Sigmoid colon (tissue), 7 donors: ENCODE measurements around the gene COL1A2. TPM values are rescaled to one million over a fixed set of nuclear protein-coding genes. Genes with fewer than 3 reads are reported as not detected.

ENCODE experiments used
- DNase-seq: peaks from one replicate; pipeline ENCODE4 v3.0.0-alpha.2; 2019
- H3K27ac ChIP-seq, 4 donors: fragments of 200-600 bp; sonication (generic); one replicate each; pipeline ENCODE4 v1.5.1; 2016 to 2019; ENCODE audit warnings: mild to moderate bottlenecking in 1 of 4
- H3K27me3 ChIP-seq, 3 donors: fragments of 200-600 bp; sonication (generic); one replicate each; pipeline ENCODE4 v1.5.1; 2019; ENCODE audit warnings: mild to moderate bottlenecking in 1 of 3
- H3K36me3 ChIP-seq, 4 donors: fragments of 200-600 bp; sonication (generic); one replicate each; pipeline ENCODE4 v1.5.1; 2016 to 2019
- H3K4me1 ChIP-seq, 4 donors: fragments of 200-600 bp; sonication (generic); one replicate each; pipeline ENCODE4 v1.5.1; 2017 to 2019
- H3K4me3 ChIP-seq, 4 donors: fragments of 200-600 bp; sonication (generic); one replicate each; pipeline ENCODE4 v1.5.1; 2017 to 2019; ENCODE audit warnings: mild to moderate bottlenecking in 2 of 4, moderate library complexity in 1 of 4
- H3K9me3 ChIP-seq, 4 donors: fragments of 200-600 bp in 3 of 4; sonication (generic) in 3 of 4; one replicate each; pipeline versions ENCODE4 v1.5.1 to v1.6.1; 2013 to 2019
- CTCF ChIP-seq, 4 experiments: fragments of 450-650 bp in 3 of 4; fragments of 200-600 bp in 1 of 4; IDR thresholded peaks; one replicate each; pipeline ENCODE4 v1.5.1; 2016 to 2019; ENCODE audit warnings: antibody characterized with exemption in 4 of 4, mild to moderate bottlenecking in 3 of 4, moderate library complexity in 2 of 4
- EP300 ChIP-seq, 4 donors: sonication (generic); formaldehyde crosslinking; IDR thresholded peaks; one replicate each; pipeline ENCODE4 v1.6.1; 2017; ENCODE audit warnings: antibody characterized with exemption in 4 of 4
- POLR2A ChIP-seq, 2 donors: fragments of 450-650 bp; IDR thresholded peaks; one replicate each; pipeline ENCODE4 v1.6.1; 2016; ENCODE audit warnings: antibody characterized with exemption in 2 of 2, mild to moderate bottlenecking in 2 of 2, moderate library complexity in 2 of 2
- POLR2AphosphoS5 ChIP-seq, 4 donors: sonication (generic); formaldehyde crosslinking; IDR thresholded peaks; one replicate each; pipeline ENCODE4 v1.6.1; 2017; ENCODE audit warnings: antibody characterized with exemption in 4 of 4
- WGBS, 2 donors: extraction: QIAGEN DNeasy Blood & Tissue Kit; methylation state at CpG; one replicate each; pipeline ENCODE4 v1.1.7; 2013; 5-methylcytosine and 5-hydroxymethylcytosine counted together
- intact Hi-C: fragments of 100-400 bp; cut with DNase I; formaldehyde crosslinking; loops from one replicate; pipeline ENCODE4 v1.15.1; 2023
- polyA plus RNA-seq, 3 donors: library from polyadenylated mRNA; stranded (reverse); fragments of 200-250 nt; gene quantifications; one replicate each; pipeline ENCODE4 v1.2.3, GENCODE V29; 2013
- total RNA-seq, 4 donors: library from RNA; depleted of rRNA; stranded (reverse); fragments of >200 nt; gene quantifications; one replicate each; pipeline ENCODE4 v1.1.0, GENCODE V29; 2016
- donor health status: healthy with polysubstance abuse.
- donor health status: Bipolar disorder and iron deficiency.
- donor health status: healthy.

The COL1A2 gene
- total and polyA plus RNA-seq, 7 donors = 12.3 to 1,047 (median 104) TPM

- DNase-seq = no peak
- intact Hi-C loops = no loop called here
- no peaks in the 10 kb centered on the region for H3K36me3 ChIP-seq
- TF ChIP-seq POLR2AphosphoS5 (IDR thresholded peaks at IDR 0.05) (no peak), EP300 (IDR thresholded peaks at IDR 0.05) (no peak), CTCF (IDR thresholded peaks at IDR 0.05) (no peak), POLR2A (IDR thresholded peaks at IDR 0.05) (no peak)
- no peak overlapping the region for H3K27ac ChIP-seq
- no peaks in the 10 kb centered on the region for H3K27me3 ChIP-seq
- no peak overlapping the region for H3K4me3 ChIP-seq
- no peaks in the 10 kb centered on the region for H3K9me3 ChIP-seq
- H3K4me1 ChIP-seq = peaks cover 0 to 14% (median 4%) of the 10 kb centered on the region in 4 donors
- 75 to 84% methylated on average over 2 of the region's 2 CpGs for WGBS, 2 donors
These were observed 33.8 kb upstream of the COL1A2 start for GRCh38 chr7:94360926-94361325.

DNA sequence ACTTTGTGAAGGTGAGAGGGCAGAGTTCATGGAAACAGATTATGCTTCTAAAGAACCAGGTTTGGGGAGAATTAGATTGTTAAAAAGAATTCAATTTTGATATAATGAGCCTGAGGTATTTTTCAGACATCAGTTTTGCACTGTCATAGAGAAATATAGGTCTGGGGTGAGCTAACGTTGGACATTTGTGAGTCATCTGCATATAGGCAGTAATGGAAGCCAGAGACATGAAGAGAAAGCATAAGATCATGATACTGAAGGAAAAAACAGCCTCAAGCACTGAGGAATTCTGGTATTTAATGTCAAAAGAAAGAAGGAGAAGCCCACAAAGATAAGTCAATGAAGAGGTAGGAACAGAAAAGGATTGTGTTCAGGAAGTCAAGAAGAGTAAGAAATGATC lies 32.4 kb upstream of the COL1A2 start:
- H3K9me3 ChIP-seq = peaks cover 0 to 3% (median 0%) of the 10 kb centered on the region in 4 donors
- intact Hi-C loops = no loop called here
- WGBS, 2 donors = 71 to 86% methylated on average over 1 of the region's 1 CpG
- TF ChIP-seq EP300 (IDR thresholded peaks at IDR 0.05) (no peak), POLR2AphosphoS5 (IDR thresholded peaks at IDR 0.05) (no peak), POLR2A (IDR thresholded peaks at IDR 0.05) (no peak), CTCF (IDR thresholded peaks at IDR 0.05) (no peak)
- no peaks in the 10 kb centered on the region for H3K36me3 ChIP-seq
- no peaks in the 10 kb centered on the region for H3K27me3 ChIP-seq
- no peak for DNase-seq
- no peak overlapping the region for H3K4me3 ChIP-seq
- peaks cover 0 to 22% (median 6%) of the 10 kb centered on the region in 4 donors for H3K4me1 ChIP-seq
- no peak overlapping the region for H3K27ac ChIP-seq

DNA sequence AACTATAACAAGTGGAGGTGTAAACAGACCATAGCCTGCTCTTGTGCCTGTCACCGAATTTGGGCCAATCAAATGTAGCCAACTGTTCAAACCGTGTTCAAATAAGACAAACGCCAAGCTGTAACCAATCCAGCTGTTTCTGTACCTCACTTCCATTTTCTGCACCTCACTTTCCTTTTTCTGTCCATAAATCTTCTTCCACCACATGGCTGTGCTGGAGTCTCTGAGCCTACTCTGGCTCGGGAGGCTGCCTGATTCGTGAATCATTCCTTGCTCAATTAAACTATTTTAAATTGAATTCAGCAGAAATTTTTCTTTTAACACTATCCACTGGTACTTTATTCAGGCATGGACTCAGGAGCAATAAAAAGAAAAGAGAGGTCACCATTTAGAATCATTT lies 29.9 kb upstream of the COL1A2 start:
- Histone ChIP-seq H3K4me1 (peaks cover 0 to 46% (median 27%) of the 10 kb centered on the region in 4 donors), H3K36me3 (no peaks in the 10 kb centered on the region), H3K4me3 (no peak overlapping the region), H3K9me3 (peaks cover 0 to 3% (median 0%) of the 10 kb centered on the region in 4 donors), H3K27ac (no peak overlapping the region), H3K27me3 (no peaks in the 10 kb centered on the region)
- 75 to 77% methylated on average over 5 of the region's 5 CpGs for WGBS, 2 donors
- intact Hi-C loops = no loop called here
- TF ChIP-seq POLR2A (IDR thresholded peaks at IDR 0.05) = no peak
- no peak for DNase-seq

DNA sequence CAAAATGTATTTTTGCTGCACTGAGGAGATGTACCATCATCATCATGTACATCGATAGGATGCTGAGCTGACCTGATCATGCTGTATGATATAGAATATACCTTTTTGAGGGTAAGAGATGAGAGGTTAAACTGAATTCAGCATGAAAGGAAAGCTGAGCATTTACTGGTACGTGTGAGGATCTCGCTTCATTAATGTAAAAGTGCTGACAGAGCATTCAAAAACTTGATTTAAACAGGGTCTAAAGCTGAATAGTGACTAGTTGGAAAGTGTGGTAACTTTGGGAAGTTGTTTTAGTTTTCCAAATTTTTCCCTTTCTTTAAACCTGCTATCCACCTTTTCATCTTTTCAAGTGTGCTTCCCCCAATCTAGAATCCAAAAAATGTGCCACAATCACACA lies 28.5 kb upstream of the COL1A2 start:
- Histone ChIP-seq H3K9me3 (peaks cover 0 to 3% (median 0%) of the 10 kb centered on the region in 4 donors), H3K27ac (no peak overlapping the region), H3K27me3 (no peaks in the 10 kb centered on the region), H3K4me1 (peaks cover 0 to 47% (median 27%) of the 10 kb centered on the region in 4 donors), H3K4me3 (no peak overlapping the region), H3K36me3 (no peaks in the 10 kb centered on the region)
- DNase-seq = no peak
- intact Hi-C loops = no loop called here
- TF ChIP-seq CTCF (IDR thresholded peaks at IDR 0.05) (no peak), POLR2A (IDR thresholded peaks at IDR 0.05) (no peak), EP300 (IDR thresholded peaks at IDR 0.05) (no peak), POLR2AphosphoS5 (IDR thresholded peaks at IDR 0.05) (no peak)
- 94 to 95% methylated on average over 3 of the region's 3 CpGs for WGBS, 2 donors

DNA sequence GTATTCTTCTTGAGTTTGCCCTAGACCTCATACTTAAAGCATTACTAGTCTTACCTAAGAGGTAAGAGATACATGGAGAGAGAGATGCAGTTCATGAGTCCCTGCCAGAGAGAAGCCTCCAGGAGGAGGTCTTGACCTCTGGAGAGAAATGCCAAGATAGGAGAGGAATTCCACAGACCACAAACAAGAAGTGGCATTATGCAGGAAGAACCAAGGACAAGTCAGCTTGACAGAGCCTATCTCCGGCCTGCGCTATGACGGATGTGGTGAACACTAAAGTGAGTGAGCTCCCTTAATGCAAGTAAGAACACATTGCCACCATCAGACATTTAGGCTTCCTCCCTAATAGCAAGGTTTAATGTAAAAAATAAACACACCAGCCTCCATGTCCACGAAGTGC lies 27.9 kb upstream of the COL1A2 start:
- Histone ChIP-seq H3K36me3 (no peaks in the 10 kb centered on the region), H3K4me3 (no peak overlapping the region), H3K27ac (peak overlapping the region in 3 of 4 donors; percentile 79 to 84 (median 82)), H3K4me1 (peaks cover 0 to 47% (median 27%) of the 10 kb centered on the region in 4 donors), H3K27me3 (no peaks in the 10 kb centered on the region), H3K9me3 (peaks cover 0 to 3% (median 0%) of the 10 kb centered on the region in 4 donors)
- 83 to 89% methylated on average over 4 of the region's 4 CpGs for WGBS, 2 donors
- intact Hi-C loops = no loop called here
- no peak for DNase-seq
- TF ChIP-seq POLR2A (IDR thresholded peaks at IDR 0.05) = no peak

DNA sequence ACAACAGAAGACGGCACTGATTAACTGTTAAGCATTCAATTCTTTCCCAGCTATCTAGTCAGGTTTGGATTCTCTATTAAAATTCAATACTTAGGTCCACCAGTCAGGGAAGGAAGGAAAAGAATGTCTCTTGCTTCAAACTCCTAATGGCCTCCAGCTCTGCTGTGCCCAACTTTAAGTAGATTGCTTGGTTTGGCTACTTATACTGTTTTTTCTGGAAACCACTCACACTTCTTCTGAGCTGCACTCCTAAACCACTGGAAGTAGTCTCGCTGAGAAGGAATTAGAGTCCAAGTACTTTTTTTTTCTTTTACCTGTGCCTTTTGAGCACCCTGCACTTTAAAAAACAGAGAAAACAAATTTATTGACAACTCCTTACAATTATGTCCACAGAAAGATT lies 26.7 kb upstream of the COL1A2 start:
- peaks cover 0 to 47% (median 27%) of the 10 kb centered on the region in 4 donors for H3K4me1 ChIP-seq
- TF ChIP-seq EP300 (IDR thresholded peaks at IDR 0.05) (no peak), POLR2A (IDR thresholded peaks at IDR 0.05) (no peak), CTCF (IDR thresholded peaks at IDR 0.05) (no peak), POLR2AphosphoS5 (IDR thresholded peaks at IDR 0.05) (no peak)
- intact Hi-C loops = no loop called here
- peaks cover 0 to 3% (median 0%) of the 10 kb centered on the region in 4 donors for H3K9me3 ChIP-seq
- no peaks in the 10 kb centered on the region for H3K36me3 ChIP-seq
- H3K27me3 ChIP-seq = no peaks in the 10 kb centered on the region
- peak overlapping the region; percentile 79 to 84 (median 81) for H3K27ac ChIP-seq
- peak overlapping the region in 2 of 4 donors; percentile 20 to 29 for H3K4me3 ChIP-seq
- 68 to 75% methylated on average over 2 of the region's 2 CpGs for WGBS, 2 donors
- no peak for DNase-seq
